H9 (cell line): ENCODE data around the gene METTL17. TPM values are rescaled to one million over a fixed set of nuclear protein-coding genes. Genes with fewer than 3 reads are reported as not detected.

Experiments used
- DNase-seq: peaks from one replicate; pipeline ENCODE4 v3.0.0-alpha.2; 2017
- H2AFZ ChIP-seq: one replicate; pipeline ENCODE4 v1.6.1; 2013; ENCODE audit warnings: mild to moderate bottlenecking, low read length, control low read depth, moderate library complexity
- H2AK5ac ChIP-seq: 2 replicates; pipeline ENCODE4 v1.6.1; 2013; ENCODE audit warnings: low read length, control low read depth, mixed read lengths; ENCODE audit not compliant: insufficient read length
- H2BK120ac ChIP-seq: one replicate; pipeline ENCODE4 v1.6.1; 2013; ENCODE audit warnings: low read depth, mild to moderate bottlenecking, low read length, control low read depth, inconsistent platforms; ENCODE audit not compliant: poor library complexity, severe bottlenecking
- H2BK12ac ChIP-seq: 2 replicates; pipeline ENCODE4 v1.6.1; 2013; ENCODE audit warnings: low read length, control low read depth, mixed read lengths, low read depth; ENCODE audit not compliant: insufficient read length
- H2BK15ac ChIP-seq: 2 replicates; pipeline ENCODE4 v1.6.1; 2013; ENCODE audit warnings: low read depth, low read length, control low read depth
- H2BK20ac ChIP-seq: one replicate; pipeline ENCODE4 v1.6.1; 2013; ENCODE audit warnings: low read depth, mild to moderate bottlenecking, low read length, control low read depth, inconsistent platforms; ENCODE audit not compliant: poor library complexity, severe bottlenecking
- H2BK5ac ChIP-seq: 2 replicates; pipeline ENCODE4 v1.6.1; 2013; ENCODE audit warnings: low read length, control low read depth, mixed read lengths; ENCODE audit not compliant: insufficient read length
- H3K14ac ChIP-seq: 2 replicates; pipeline ENCODE4 v1.6.1; 2013; ENCODE audit warnings: low read length, control low read depth; ENCODE audit not compliant: insufficient read depth
- H3K18ac ChIP-seq: 2 replicates; pipeline ENCODE4 v1.6.1; 2013; ENCODE audit warnings: low read depth, mild to moderate bottlenecking, mixed read lengths, low read length, control low read depth; ENCODE audit not compliant: insufficient read length
- H3K23ac ChIP-seq: 2 replicates; pipeline ENCODE4 v1.6.1; 2013; ENCODE audit warnings: low read length, control low read depth, mixed read lengths, low read depth; ENCODE audit not compliant: insufficient read length
- H3K23me2 ChIP-seq: 2 replicates; pipeline ENCODE4 v1.6.1; 2013; ENCODE audit warnings: low read depth, mild to moderate bottlenecking, mixed read lengths, low read length, control low read depth; ENCODE audit not compliant: insufficient read length, poor library complexity, severe bottlenecking
- H3K27ac ChIP-seq: 2 replicates; pipeline ENCODE4 v1.5.1; 2013; ENCODE audit warnings: low read length, control low read depth, mixed read lengths, low read depth; ENCODE audit not compliant: insufficient read length
- H3K27me3 ChIP-seq: 2 replicates; pipeline ENCODE4 v1.6.1; 2013; ENCODE audit warnings: low read length, control low read depth, inconsistent platforms; ENCODE audit not compliant: insufficient read depth
- H3K4ac ChIP-seq: 2 replicates; pipeline ENCODE4 v1.6.1; 2013; ENCODE audit warnings: low read depth, mild to moderate bottlenecking, control low read depth, inconsistent platforms, low read length, moderate library complexity
- H3K4me1 ChIP-seq: 2 replicates; pipeline ENCODE4 v1.6.1; 2013; ENCODE audit warnings: low read length, control low read depth, inconsistent platforms; ENCODE audit not compliant: insufficient read depth
- H3K4me2 ChIP-seq: 2 replicates; pipeline ENCODE4 v1.6.1; 2013; ENCODE audit warnings: low read length, control low read depth, mixed read lengths; ENCODE audit not compliant: insufficient read length, insufficient read depth
- H3K56ac ChIP-seq: 2 replicates; pipeline ENCODE4 v1.6.1; 2013; ENCODE audit warnings: low read depth, mild to moderate bottlenecking, mixed read lengths, low read length, control low read depth; ENCODE audit not compliant: insufficient read length
- H3K79me1 ChIP-seq: 2 replicates; pipeline ENCODE4 v1.6.1; 2013; ENCODE audit warnings: low read depth, mild to moderate bottlenecking, moderate library complexity, low read length, control low read depth, inconsistent platforms; ENCODE audit not compliant: insufficient read depth, poor library complexity, severe bottlenecking
- H3K79me2 ChIP-seq: 2 replicates; pipeline ENCODE4 v1.6.1; 2013; ENCODE audit warnings: low read length, control low read depth, inconsistent platforms; ENCODE audit not compliant: insufficient read depth
- H3K9ac ChIP-seq: 2 replicates; pipeline ENCODE4 v1.6.1; 2013; ENCODE audit warnings: low read length, control low read depth, mixed read lengths; ENCODE audit not compliant: insufficient read length; ENCODE audit errors: extremely low read depth
- H3K9me3 ChIP-seq: one replicate; pipeline ENCODE4 v1.6.1; 2013; ENCODE audit warnings: low read depth, low read length, inconsistent platforms; ENCODE audit not compliant: control insufficient read depth
- H3T11ph ChIP-seq: one replicate; pipeline ENCODE4 v1.6.1; 2013; ENCODE audit warnings: mild to moderate bottlenecking, low read length, control low read depth, inconsistent platforms
- H4K20me1 ChIP-seq: one replicate; pipeline ENCODE4 v1.6.1; 2013; ENCODE audit not compliant: control insufficient read depth, insufficient read length, insufficient read depth
- H4K5ac ChIP-seq: 2 replicates; pipeline ENCODE4 v1.6.1; 2013; ENCODE audit warnings: low read depth, mild to moderate bottlenecking, mixed read lengths, low read length, control low read depth; ENCODE audit not compliant: insufficient read length
- H4K8ac ChIP-seq: replicated peaks from 2 replicates; pipeline ENCODE4 v1.6.1; 2013; ENCODE audit warnings: low read length, control low read depth, mixed read lengths, low read depth; ENCODE audit not compliant: insufficient read length
- H4K91ac ChIP-seq: 2 replicates; pipeline ENCODE4 v1.6.1; 2013; ENCODE audit warnings: low read depth, mild to moderate bottlenecking, moderate library complexity, mixed read lengths, low read length, control low read depth; ENCODE audit not compliant: insufficient read length
- H3K27ac Mint-ChIP-seq, 3 experiments: 2 replicates in 2 of 3; 3 replicates in 1 of 3; pipeline ENCODE4 v1.8.0; 2020 to 2021; ENCODE audit warnings: mixed read lengths in 3 of 3, mild to moderate bottlenecking in 1 of 3, moderate library complexity in 1 of 3
- H3K27me3 Mint-ChIP-seq: 2 replicates; pipeline ENCODE4 v1.8.0; 2021; ENCODE audit warnings: low read depth, mild to moderate bottlenecking, moderate library complexity, mixed read lengths
- H3K36me3 Mint-ChIP-seq, 3 experiments: 2 replicates in 2 of 3; 3 replicates in 1 of 3; pipeline ENCODE4 v1.8.0; 2020 to 2021; ENCODE audit warnings: low read depth in 3 of 3, mixed read lengths in 3 of 3; ENCODE audit not compliant: insufficient read depth in 1 of 3
- H3K4me1 Mint-ChIP-seq, 2 experiments: 2 replicates each; pipeline ENCODE4 v1.8.0; 2020; ENCODE audit warnings: mixed read lengths in 2 of 2
- H3K4me3 Mint-ChIP-seq, 2 experiments: 2 replicates in 1 of 2; 3 replicates in 1 of 2; pipeline ENCODE4 v1.8.0; 2020 to 2021; ENCODE audit warnings: mild to moderate bottlenecking in 2 of 2, mixed read lengths in 2 of 2, moderate library complexity in 1 of 2
- H3K9me3 Mint-ChIP-seq, 2 experiments: 2 replicates in 1 of 2; 3 replicates in 1 of 2; pipeline ENCODE4 v1.8.0; 2020; ENCODE audit warnings: mild to moderate bottlenecking in 2 of 2, mixed read lengths in 2 of 2, moderate library complexity in 1 of 2
- WGBS: extraction: QIAGEN DNeasy Blood & Tissue Kit; methylation state at CpG from one replicate; pipeline ENCODE4 v1.1.7; 2013; ENCODE audit warnings: missing lambda C conversion rate, low lambda C conversion rate, mixed read lengths; ENCODE audit not compliant: insufficient read length; ENCODE audit errors: extremely low coverage; 5-methylcytosine and 5-hydroxymethylcytosine counted together
- total RNA-seq: library from RNA; stranded (reverse); gene quantifications from 2 replicates; pipeline ENCODE4 v1.2.1, GENCODE V29; 2021
- TF ChIP-seq, protein P1 (sequence below): fragments of 200-600 bp; sonication (generic); conservative IDR thresholded peaks from 3 replicates; pipeline ENCODE4 v1.8.0; 2021; ENCODE audit warnings: antibody characterized with exemption, mild to moderate bottlenecking

METTL17 gene
- total RNA-seq, 1 experiment from 2014 or later: 81.4 TPM

GRCh38 chr14:21039585-21040369 is 50.0 kb downstream of the METTL17 start:
- H2BK5ac ChIP-seq: no peak overlapping the region
- H3K79me2 ChIP-seq: no peaks in the 10 kb centered on the region
- H3K27me3 ChIP-seq: no peaks in the 10 kb centered on the region
- H3K56ac ChIP-seq: no peak overlapping the region
- no peak overlapping the region for H3K9ac ChIP-seq
- H3K4me2 ChIP-seq: no peak overlapping the region
- WGBS: no CpG with 5 or more reads among the region's 8 CpGs
- Mint-ChIP-seq H3K9me3 (no peaks in the 10 kb centered on the region), H3K27ac (no peak overlapping the region), H3K36me3 (no peaks in the 10 kb centered on the region), H3K27me3 (peaks cover 36% of the 10 kb centered on the region), H3K4me1 (peaks cover 24 to 26% of the 10 kb centered on the region in 2 experiments), H3K4me3 (peak overlapping the region in 1 of 2 experiments; percentile 4; a peak in 1 of 5 replicates)
- peak; percentile 61 for DNase-seq
- no peak overlapping the region for H3K23ac ChIP-seq
- no peak overlapping the region for H2BK20ac ChIP-seq
- no peaks in the 10 kb centered on the region for H3K79me1 ChIP-seq
- H4K91ac ChIP-seq: no peak overlapping the region
- no peak overlapping the region for H2BK120ac ChIP-seq
- no peak overlapping the region for H3K14ac ChIP-seq
- no peak overlapping the region for H2BK12ac ChIP-seq
- no peak overlapping the region for H2AK5ac ChIP-seq
- no peak overlapping the region for H3T11ph ChIP-seq
- H3K4ac ChIP-seq: no peak overlapping the region
- H2BK15ac ChIP-seq: no peak overlapping the region
- TF ChIP-seq, protein P1, sequence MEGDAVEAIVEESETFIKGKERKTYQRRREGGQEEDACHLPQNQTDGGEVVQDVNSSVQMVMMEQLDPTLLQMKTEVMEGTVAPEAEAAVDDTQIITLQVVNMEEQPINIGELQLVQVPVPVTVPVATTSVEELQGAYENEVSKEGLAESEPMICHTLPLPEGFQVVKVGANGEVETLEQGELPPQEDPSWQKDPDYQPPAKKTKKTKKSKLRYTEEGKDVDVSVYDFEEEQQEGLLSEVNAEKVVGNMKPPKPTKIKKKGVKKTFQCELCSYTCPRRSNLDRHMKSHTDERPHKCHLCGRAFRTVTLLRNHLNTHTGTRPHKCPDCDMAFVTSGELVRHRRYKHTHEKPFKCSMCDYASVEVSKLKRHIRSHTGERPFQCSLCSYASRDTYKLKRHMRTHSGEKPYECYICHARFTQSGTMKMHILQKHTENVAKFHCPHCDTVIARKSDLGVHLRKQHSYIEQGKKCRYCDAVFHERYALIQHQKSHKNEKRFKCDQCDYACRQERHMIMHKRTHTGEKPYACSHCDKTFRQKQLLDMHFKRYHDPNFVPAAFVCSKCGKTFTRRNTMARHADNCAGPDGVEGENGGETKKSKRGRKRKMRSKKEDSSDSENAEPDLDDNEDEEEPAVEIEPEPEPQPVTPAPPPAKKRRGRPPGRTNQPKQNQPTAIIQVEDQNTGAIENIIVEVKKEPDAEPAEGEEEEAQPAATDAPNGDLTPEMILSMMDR: peak; percentile 78
- no peaks in the 10 kb centered on the region for H3K23me2 ChIP-seq
- H4K5ac ChIP-seq: no peak overlapping the region
- H2AFZ ChIP-seq: peak overlapping the region; percentile 72
- H3K27ac ChIP-seq: no peak overlapping the region
- H3K9me3 ChIP-seq: no peaks in the 10 kb centered on the region
- H3K4me1 ChIP-seq: peaks cover 5% of the 10 kb centered on the region
- no peaks in the 10 kb centered on the region for H4K20me1 ChIP-seq
- no peak overlapping the region for H4K8ac ChIP-seq
- H3K18ac ChIP-seq: no peak overlapping the region
